ENCODE measurements around the gene IFNAR2. TPM values are rescaled to one million over a fixed set of nuclear protein-coding genes. Genes with fewer than 3 reads are reported as not detected.

IFNAR2 gene
- total RNA-seq, 1 experiment from 2014 or later = 8.8 TPM

DNA sequence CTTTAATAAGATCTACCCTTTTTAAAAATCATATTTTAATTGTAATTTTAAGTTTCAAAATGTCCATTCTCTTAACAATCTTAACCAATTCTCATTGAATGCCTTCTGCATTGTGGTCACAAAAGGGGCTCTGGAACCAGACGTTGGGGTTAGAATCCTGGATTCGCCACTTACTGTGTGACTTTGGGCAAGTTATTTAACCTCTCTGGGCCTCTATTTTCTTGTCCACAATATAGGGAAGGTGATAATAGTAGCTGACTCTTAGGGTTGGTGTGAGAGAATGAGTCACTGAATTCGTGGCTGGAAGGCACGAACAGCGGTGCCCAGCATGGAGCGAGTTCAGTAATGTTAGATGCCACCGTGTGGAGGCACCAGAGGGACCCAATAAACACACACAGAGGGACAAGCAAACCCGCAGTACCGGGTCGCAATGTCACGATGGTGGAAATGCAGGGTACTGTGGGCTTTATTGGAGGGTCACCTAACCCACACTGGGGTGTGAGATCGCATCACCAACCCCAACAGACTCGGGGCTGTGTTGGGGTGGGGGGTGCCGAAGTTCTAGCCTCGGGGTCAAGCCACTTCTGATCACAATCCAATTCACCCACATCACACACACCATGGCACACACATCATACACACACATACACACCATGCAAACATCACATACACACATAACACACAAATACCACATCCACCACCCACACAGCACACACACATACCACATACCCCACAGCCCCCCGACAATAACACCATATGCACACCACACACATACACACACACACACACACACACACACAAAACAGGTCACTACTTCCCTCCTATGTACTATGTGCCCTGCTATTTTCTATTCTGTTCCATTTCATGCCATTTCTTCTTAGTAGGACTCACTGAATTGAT, 27.0 kb upstream of the IFNAR2 start:
- intact Hi-C loops (cut with micrococcal nuclease) = loop anchor here (5.0 kb wide), 1 partner anchor 225 kb away; no protein-coding TSS in a partner anchor
- H3K27ac Mint-ChIP-seq (ENCODE audit: low read depth, unreplicated experiment) = peak overlapping the region; percentile 98
- BruUV-seq (replicated peaks) = no TSS peak
- ChIA-PET POLR2A (interaction anchor here (0.9 to 2.6 kb wide), 13 partner anchors 17 to 340 kb away, joined by 3 to 25 read pairs (median 6); partner anchors contain the start of genes IFNAR1, IFNAR2 and SON), CTCF (interaction anchor here (0.6 to 1.5 kb wide), 11 partner anchors 20 to 402 kb away, joined by 3 to 8 read pairs (median 3); no protein-coding TSS in a partner anchor)
- TF ChIP-seq, protein P1, sequence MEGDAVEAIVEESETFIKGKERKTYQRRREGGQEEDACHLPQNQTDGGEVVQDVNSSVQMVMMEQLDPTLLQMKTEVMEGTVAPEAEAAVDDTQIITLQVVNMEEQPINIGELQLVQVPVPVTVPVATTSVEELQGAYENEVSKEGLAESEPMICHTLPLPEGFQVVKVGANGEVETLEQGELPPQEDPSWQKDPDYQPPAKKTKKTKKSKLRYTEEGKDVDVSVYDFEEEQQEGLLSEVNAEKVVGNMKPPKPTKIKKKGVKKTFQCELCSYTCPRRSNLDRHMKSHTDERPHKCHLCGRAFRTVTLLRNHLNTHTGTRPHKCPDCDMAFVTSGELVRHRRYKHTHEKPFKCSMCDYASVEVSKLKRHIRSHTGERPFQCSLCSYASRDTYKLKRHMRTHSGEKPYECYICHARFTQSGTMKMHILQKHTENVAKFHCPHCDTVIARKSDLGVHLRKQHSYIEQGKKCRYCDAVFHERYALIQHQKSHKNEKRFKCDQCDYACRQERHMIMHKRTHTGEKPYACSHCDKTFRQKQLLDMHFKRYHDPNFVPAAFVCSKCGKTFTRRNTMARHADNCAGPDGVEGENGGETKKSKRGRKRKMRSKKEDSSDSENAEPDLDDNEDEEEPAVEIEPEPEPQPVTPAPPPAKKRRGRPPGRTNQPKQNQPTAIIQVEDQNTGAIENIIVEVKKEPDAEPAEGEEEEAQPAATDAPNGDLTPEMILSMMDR (IDR thresholded peaks at IDR 0.05; ENCODE audit: unreplicated experiment) = no peak
- H3K36me3 Mint-ChIP-seq (ENCODE audit: insufficient read depth, unreplicated experiment) = no peaks in the 10 kb centered on the region
- peaks cover 27% of the 10 kb centered on the region for H3K4me1 Mint-ChIP-seq (ENCODE audit: insufficient read depth, unreplicated experiment)
- peak; percentile 47 for DNase-seq (ENCODE audit: unreplicated experiment)
- no peak overlapping the region for H3K4me3 Mint-ChIP-seq (ENCODE audit: unreplicated experiment)
- peaks cover 11% of the 10 kb centered on the region for H3K9me3 Mint-ChIP-seq (ENCODE audit: unreplicated experiment)
- H3K27me3 Mint-ChIP-seq (ENCODE audit: insufficient read depth, unreplicated experiment) = no peaks in the 10 kb centered on the region

DNA sequence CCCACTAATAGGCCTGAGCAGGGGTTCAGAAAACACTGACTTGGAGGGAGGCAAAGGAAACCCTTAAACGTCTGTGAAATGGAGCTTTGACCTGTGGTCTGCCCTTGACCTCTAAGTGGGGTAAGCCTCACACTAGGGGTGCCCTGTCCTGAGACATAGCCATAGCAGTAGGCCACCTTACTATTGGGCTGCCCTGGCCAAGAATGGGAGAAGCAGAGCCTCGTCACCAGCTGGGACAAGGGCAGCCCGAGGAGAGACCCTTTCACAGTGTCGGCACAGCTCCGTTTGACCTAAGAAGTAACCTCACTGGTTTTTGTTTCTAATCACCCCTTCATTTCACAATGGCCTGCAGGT, 26.4 kb upstream of the IFNAR2 start:
- H3K4me1 Mint-ChIP-seq (ENCODE audit: insufficient read depth, unreplicated experiment) = peaks cover 27% of the 10 kb centered on the region
- intact Hi-C loops (cut with micrococcal nuclease) = loop anchor here (5.0 kb wide), 1 partner anchor 224 kb away; no protein-coding TSS in a partner anchor
- no TSS peak for BruUV-seq (replicated peaks)
- H3K4me3 Mint-ChIP-seq (ENCODE audit: unreplicated experiment) = no peak overlapping the region
- CTCF ChIA-PET = interaction anchor here (0.7 to 1.9 kb wide), 8 partner anchors 65 to 402 kb away, joined by 3 to 14 read pairs (median 3); no protein-coding TSS in a partner anchor
- no peaks in the 10 kb centered on the region for H3K27me3 Mint-ChIP-seq (ENCODE audit: insufficient read depth, unreplicated experiment)
- H3K9me3 Mint-ChIP-seq (ENCODE audit: unreplicated experiment) = peaks cover 17% of the 10 kb centered on the region
- H3K36me3 Mint-ChIP-seq (ENCODE audit: insufficient read depth, unreplicated experiment) = no peaks in the 10 kb centered on the region
- TF ChIP-seq, protein P1 (IDR thresholded peaks at IDR 0.05; ENCODE audit: unreplicated experiment) = no peak
- H3K27ac Mint-ChIP-seq (ENCODE audit: low read depth, unreplicated experiment) = peak overlapping the region; percentile 98
- DNase-seq (ENCODE audit: unreplicated experiment) = no peak
- POLR2A ChIA-PET = interaction anchor here (0.6 to 2.6 kb wide), 19 partner anchors 10 to 340 kb away, joined by 3 to 25 read pairs (median 4); partner anchors contain the start of genes IFNAR1, IFNAR2, IL10RB and SON

DNA sequence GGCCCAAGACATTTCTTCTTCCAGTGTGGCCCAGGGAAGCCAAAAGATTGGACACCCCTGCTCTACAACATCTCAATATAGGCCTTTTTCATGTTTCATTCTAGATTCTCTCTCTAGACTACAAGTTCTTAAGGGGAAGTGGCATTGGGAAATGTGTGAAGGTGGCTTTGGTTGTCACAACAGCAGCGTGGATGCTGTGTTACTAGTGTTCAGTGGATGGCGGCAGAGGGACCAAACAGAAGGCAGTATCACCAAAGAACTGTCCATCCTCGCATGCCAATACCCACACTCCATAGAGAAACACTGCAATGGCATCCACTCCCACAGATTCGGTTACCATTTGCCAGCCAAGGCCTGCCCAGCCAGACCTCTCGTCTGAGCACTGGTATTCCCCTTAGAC, 24.3 kb upstream of the IFNAR2 start:
- Mint-ChIP-seq H3K4me1 (ENCODE audit: insufficient read depth, unreplicated experiment) (peaks cover 27% of the 10 kb centered on the region), H3K27me3 (ENCODE audit: insufficient read depth, unreplicated experiment) (no peaks in the 10 kb centered on the region), H3K4me3 (ENCODE audit: unreplicated experiment) (no peak overlapping the region), H3K27ac (ENCODE audit: low read depth, unreplicated experiment) (peak overlapping the region; percentile 98), H3K9me3 (ENCODE audit: unreplicated experiment) (peaks cover 21% of the 10 kb centered on the region), H3K36me3 (ENCODE audit: insufficient read depth, unreplicated experiment) (no peaks in the 10 kb centered on the region)
- no TSS peak for BruUV-seq (replicated peaks)
- intact Hi-C loops (cut with micrococcal nuclease) = loop anchor here (2.0 kb wide), 1 partner anchor 53 kb away; no protein-coding TSS in a partner anchor
- ChIA-PET POLR2A (interaction anchor here (0.9 to 2.6 kb wide), 2 partner anchors 26 to 120 kb away, joined by 3 to 25 read pairs; partner anchors contain the start of gene IFNAR1), CTCF (interaction anchor here (0.6 kb wide), 2 partner anchors 47 to 129 kb away, joined by 3 to 5 read pairs; no protein-coding TSS in a partner anchor)
- DNase-seq (ENCODE audit: unreplicated experiment) = no peak
- TF ChIP-seq, protein P1 (IDR thresholded peaks at IDR 0.05; ENCODE audit: unreplicated experiment) = no peak

DNA sequence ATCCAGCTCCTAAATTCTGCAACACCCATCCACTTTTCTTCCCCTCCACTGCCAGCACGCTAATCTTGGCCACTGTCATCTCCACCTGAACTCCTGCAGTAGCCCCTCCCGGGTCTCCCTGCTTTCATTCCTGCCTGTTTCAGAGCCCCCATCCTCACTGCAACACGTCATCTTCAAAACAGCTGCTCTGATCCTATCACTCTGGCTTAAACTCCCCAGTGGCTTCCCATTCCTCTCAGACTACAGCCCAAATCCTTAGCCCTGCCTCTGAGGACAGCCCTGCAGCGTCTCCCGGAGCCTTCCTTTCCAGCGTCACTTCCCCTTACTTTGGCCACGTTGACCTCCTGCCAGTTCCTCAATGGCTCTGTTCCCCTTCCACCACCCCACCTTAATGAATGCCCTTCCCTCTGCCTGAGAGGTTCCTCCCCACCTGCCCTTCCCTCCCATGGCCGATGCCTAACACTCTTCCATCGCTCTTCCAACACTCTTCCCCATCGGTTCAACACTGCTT, 22.9 kb upstream of the IFNAR2 start:
- intact Hi-C loops (cut with micrococcal nuclease) = no loop called here
- Mint-ChIP-seq H3K4me3 (ENCODE audit: unreplicated experiment) (no peak overlapping the region), H3K36me3 (ENCODE audit: insufficient read depth, unreplicated experiment) (no peaks in the 10 kb centered on the region), H3K4me1 (ENCODE audit: insufficient read depth, unreplicated experiment) (peaks cover 27% of the 10 kb centered on the region), H3K27me3 (ENCODE audit: insufficient read depth, unreplicated experiment) (no peaks in the 10 kb centered on the region), H3K27ac (ENCODE audit: low read depth, unreplicated experiment) (peak overlapping the region; percentile 55), H3K9me3 (ENCODE audit: unreplicated experiment) (peaks cover 21% of the 10 kb centered on the region)
- TF ChIP-seq, protein P1 (IDR thresholded peaks at IDR 0.05; ENCODE audit: unreplicated experiment) = no peak
- ChIA-PET POLR2A (interaction anchor here (0.6 kb wide), 1 partner anchor 238 kb away, joined by 4 read pairs; no protein-coding TSS in a partner anchor), CTCF (no interaction called here)
- no peak for DNase-seq (ENCODE audit: unreplicated experiment)
- no TSS peak for BruUV-seq (replicated peaks)

Data from MCF 10A (cell line).